Suprapubic skin (tissue), 4 donors: ENCODE measurements around the gene BMPER. TPM values are rescaled to one million over a fixed set of nuclear protein-coding genes. Genes with fewer than 3 reads are reported as not detected.

Experiments
- DNase-seq, 2 donors: peaks; one replicate each; pipeline ENCODE4 v3.0.0-alpha.2; 2019; ENCODE audit warnings: low spot score in 2 of 2
- H3K27ac ChIP-seq: fragments of 200-600 bp; sonication (generic); one replicate; pipeline ENCODE4 v1.5.1; 2019
- H3K27me3 ChIP-seq: fragments of 200-600 bp; sonication (generic); one replicate; pipeline ENCODE4 v1.5.1; 2019
- H3K36me3 ChIP-seq: fragments of 200-600 bp; sonication (generic); one replicate; pipeline ENCODE4 v1.5.1; 2019
- H3K4me1 ChIP-seq: fragments of 200-600 bp; sonication (generic); one replicate; pipeline ENCODE4 v1.5.1; 2019
- H3K4me3 ChIP-seq: fragments of 200-600 bp; sonication (generic); one replicate; pipeline ENCODE4 v1.5.1; 2019; ENCODE audit warnings: mild to moderate bottlenecking
- H3K9me3 ChIP-seq: fragments of 200-600 bp; sonication (generic); one replicate; pipeline ENCODE4 v1.5.1; 2019
- EP300 ChIP-seq: sonication (generic); formaldehyde crosslinking; IDR thresholded peaks from one replicate; pipeline ENCODE4 v1.6.1; 2017; ENCODE audit warnings: antibody characterized with exemption
- POLR2A ChIP-seq, 2 donors: fragments of 450-650 bp; IDR thresholded peaks; one replicate each; pipeline ENCODE4 v1.6.1; 2017; ENCODE audit warnings: antibody characterized with exemption in 2 of 2, mild to moderate bottlenecking in 2 of 2, moderate library complexity in 2 of 2
- POLR2AphosphoS5 ChIP-seq, 3 donors: sonication (generic); formaldehyde crosslinking; IDR thresholded peaks; one replicate each; pipeline ENCODE4 v1.6.1; 2017; ENCODE audit warnings: antibody characterized with exemption in 3 of 3
- WGBS: methylation state at CpG from one replicate; pipeline ENCODE4 v1.1.5; 2018; 5-methylcytosine and 5-hydroxymethylcytosine counted together
- total RNA-seq, 4 donors: library from RNA; depleted of rRNA; stranded (reverse); fragments of >200 nt; gene quantifications; one replicate each; pipeline ENCODE4 v1.1.0, GENCODE V29; 2016
- TF ChIP-seq, protein P1 (sequence below), 2 donors: fragments of 200-600 bp in 1 of 2; fragments of 450-650 bp in 1 of 2; sonication (generic) in 1 of 2; IDR thresholded peaks; one replicate each; pipeline ENCODE4 v1.5.1; 2016 to 2019; ENCODE audit warnings: antibody characterized with exemption in 2 of 2, mild to moderate bottlenecking in 1 of 2, moderate library complexity in 1 of 2

Gene BMPER
- total RNA-seq, 4 donors from 2014 or later: 0.52 to 7.2 (median 1.2) TPM

DNA sequence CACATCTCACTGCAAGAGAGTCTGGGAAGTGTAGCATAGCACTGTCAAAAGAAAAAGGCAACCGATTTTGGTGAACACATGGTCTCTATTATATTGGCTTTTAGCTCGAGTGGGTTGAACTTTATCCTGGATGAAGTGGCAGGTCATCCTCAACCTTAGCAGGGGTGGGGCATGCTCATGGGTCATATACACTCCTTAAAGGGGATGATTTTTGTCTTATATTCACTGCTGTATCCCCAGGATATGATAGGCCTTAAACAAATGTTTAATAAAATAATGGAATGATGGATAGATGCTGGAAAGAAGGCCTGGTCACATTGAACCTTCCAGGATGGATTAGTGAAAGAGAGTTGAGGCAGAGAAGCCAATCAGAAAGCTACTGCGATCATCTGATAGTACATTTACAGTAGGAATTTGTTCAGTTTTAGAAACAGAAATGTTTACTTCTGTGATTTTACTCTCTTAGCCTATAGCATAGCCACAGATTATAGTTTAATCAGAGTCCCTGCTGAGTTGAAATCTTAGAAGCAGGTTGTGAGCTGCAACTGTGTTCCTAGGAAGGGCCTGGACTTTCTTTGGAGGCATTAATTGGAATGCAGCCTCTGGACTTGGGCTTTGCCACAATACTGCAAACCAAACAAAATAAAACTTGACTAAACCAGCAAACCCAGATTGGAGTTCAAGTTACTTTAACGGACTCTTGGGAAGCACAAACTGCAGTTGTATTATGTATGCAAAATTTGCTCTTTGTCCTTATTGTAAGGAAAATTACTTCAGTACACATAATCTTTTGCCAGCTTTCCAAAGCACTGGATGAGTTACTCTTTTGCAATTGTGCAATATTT, 138.3 kb downstream of the BMPER start:
- 76% methylated on average over 4 of the region's 4 CpGs for WGBS
- H3K27ac ChIP-seq: no peak overlapping the region
- no peaks in the 10 kb centered on the region for H3K27me3 ChIP-seq
- H3K4me3 ChIP-seq: no peak overlapping the region
- H3K9me3 ChIP-seq: no peaks in the 10 kb centered on the region
- no peak for DNase-seq
- H3K4me1 ChIP-seq: no peaks in the 10 kb centered on the region
- no peaks in the 10 kb centered on the region for H3K36me3 ChIP-seq
- TF ChIP-seq EP300: no peak
- TF ChIP-seq POLR2A (IDR thresholded peaks at IDR 0.05): no peak
- TF ChIP-seq, protein P1, sequence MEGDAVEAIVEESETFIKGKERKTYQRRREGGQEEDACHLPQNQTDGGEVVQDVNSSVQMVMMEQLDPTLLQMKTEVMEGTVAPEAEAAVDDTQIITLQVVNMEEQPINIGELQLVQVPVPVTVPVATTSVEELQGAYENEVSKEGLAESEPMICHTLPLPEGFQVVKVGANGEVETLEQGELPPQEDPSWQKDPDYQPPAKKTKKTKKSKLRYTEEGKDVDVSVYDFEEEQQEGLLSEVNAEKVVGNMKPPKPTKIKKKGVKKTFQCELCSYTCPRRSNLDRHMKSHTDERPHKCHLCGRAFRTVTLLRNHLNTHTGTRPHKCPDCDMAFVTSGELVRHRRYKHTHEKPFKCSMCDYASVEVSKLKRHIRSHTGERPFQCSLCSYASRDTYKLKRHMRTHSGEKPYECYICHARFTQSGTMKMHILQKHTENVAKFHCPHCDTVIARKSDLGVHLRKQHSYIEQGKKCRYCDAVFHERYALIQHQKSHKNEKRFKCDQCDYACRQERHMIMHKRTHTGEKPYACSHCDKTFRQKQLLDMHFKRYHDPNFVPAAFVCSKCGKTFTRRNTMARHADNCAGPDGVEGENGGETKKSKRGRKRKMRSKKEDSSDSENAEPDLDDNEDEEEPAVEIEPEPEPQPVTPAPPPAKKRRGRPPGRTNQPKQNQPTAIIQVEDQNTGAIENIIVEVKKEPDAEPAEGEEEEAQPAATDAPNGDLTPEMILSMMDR (IDR thresholded peaks at IDR 0.05): no peak
- no peak for TF ChIP-seq POLR2AphosphoS5 (IDR thresholded peaks at IDR 0.05)

DNA sequence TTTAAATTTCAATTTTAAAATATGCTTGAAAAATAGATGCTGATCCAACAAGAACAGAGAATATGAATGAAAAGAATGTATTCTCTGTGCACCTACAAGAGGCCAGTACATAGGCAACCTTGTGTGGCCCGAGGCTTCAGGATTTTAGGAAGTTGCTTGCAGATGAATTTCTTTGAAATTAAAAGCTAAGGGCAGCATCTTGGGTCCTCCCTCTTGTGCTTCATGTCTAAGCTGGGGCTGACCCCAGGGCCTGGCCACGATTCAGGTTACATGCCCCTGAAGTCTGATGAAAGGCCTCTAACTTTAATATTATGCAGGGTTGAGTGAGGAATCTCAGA, 138.9 kb downstream of the BMPER start:
- TF ChIP-seq POLR2AphosphoS5 (IDR thresholded peaks at IDR 0.05): no peak
- no peak for TF ChIP-seq POLR2A (IDR thresholded peaks at IDR 0.05)
- TF ChIP-seq, protein P1 (IDR thresholded peaks at IDR 0.05): no peak
- no peak for TF ChIP-seq EP300
- no peak for DNase-seq
- no peaks in the 10 kb centered on the region for H3K36me3 ChIP-seq
- no peaks in the 10 kb centered on the region for H3K27me3 ChIP-seq
- WGBS: 60% methylated on average over 2 of the region's 2 CpGs
- H3K9me3 ChIP-seq: no peaks in the 10 kb centered on the region
- H3K4me3 ChIP-seq: no peak overlapping the region
- no peak overlapping the region for H3K27ac ChIP-seq
- no peaks in the 10 kb centered on the region for H3K4me1 ChIP-seq

DNA sequence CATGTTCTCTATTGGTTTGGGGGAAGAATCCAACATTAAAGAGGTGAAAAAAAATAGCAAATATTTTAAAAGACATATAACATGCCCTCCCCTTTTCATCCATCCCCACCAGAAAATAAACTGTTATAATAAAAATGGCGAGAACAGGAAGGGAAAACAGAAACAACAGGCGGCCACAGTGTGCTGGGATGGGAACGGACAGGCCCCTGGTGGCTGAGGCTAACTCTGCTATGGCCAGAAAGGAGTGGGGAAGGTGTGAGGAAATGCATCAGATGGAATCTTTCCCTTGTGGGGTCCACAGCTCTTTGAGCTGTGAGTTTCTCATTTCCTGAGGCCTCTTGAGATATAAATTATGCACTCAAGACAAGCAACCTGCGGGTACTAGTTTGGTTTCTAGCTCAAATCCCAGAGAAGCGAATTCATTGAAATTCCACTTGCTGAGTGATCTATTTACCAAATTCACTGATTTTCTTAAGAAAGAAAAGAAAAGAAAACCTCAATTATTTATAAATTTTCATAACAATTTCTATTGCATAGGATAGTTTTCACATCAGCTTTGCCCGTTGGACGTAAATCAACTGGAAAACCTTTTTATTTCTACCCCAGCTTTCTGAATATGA, 139.5 kb downstream of the BMPER start:
- H3K9me3 ChIP-seq: no peaks in the 10 kb centered on the region
- TF ChIP-seq POLR2A (IDR thresholded peaks at IDR 0.05) (no peak), EP300 (no peak), POLR2AphosphoS5 (IDR thresholded peaks at IDR 0.05) (no peak)
- TF ChIP-seq, protein P1 (IDR thresholded peaks at IDR 0.05): no peak
- no peak overlapping the region for H3K27ac ChIP-seq
- no peak overlapping the region for H3K4me3 ChIP-seq
- DNase-seq: no peak
- no peaks in the 10 kb centered on the region for H3K27me3 ChIP-seq
- H3K4me1 ChIP-seq: no peaks in the 10 kb centered on the region
- 92% methylated on average over 7 of the region's 7 CpGs for WGBS
- no peaks in the 10 kb centered on the region for H3K36me3 ChIP-seq

DNA sequence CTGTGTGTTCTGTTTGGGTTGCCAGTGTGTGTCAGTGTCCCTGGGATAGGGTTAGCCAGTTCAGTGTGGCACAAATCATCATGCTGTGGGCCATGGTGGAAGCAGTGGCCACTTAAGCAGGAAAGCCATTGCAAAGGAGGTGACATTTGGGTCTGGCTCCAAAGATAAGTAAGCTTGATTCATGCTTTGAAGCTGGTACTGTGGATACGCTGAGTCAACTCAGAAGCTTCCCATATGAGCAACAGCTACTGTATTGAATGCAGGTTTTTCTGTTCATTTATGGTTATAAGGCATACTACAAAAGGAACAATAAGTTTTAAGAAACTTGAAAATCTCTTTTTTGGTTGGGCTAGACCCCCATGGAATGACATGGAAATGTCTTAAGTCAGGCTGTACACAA, 143.1 kb downstream of the BMPER start:
- 89% methylated on average over 1 of the region's 1 CpG for WGBS
- TF ChIP-seq, protein P1 (IDR thresholded peaks at IDR 0.05): no peak
- TF ChIP-seq POLR2AphosphoS5 (IDR thresholded peaks at IDR 0.05) (no peak), POLR2A (IDR thresholded peaks at IDR 0.05) (no peak), EP300 (no peak)
- no peak overlapping the region for H3K4me3 ChIP-seq

DNA sequence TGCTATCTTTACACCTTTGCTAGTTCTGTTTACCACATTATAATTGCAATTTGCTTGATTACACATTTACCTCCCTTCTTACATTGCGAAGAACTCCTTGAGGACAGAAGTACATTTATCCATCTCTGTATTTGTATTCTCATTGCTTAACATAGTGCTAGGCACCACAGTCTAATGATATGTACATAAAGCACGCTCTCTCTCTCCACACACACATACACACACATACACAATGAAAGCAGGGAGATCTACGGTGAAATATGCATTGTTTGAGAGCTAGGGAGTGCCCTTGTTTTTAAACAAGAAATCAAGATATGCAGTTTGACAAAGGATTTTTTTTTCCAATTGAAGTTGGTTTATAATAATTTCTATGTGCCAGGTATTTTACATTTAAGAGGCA, 148.7 kb downstream of the BMPER start:
- no peak overlapping the region for H3K4me3 ChIP-seq
- no peak overlapping the region for H3K27ac ChIP-seq
- peaks cover under 1% of the 10 kb centered on the region for H3K4me1 ChIP-seq
- 88% methylated on average over 3 of the region's 3 CpGs for WGBS
- no peaks in the 10 kb centered on the region for H3K9me3 ChIP-seq
- H3K36me3 ChIP-seq: no peaks in the 10 kb centered on the region
- H3K27me3 ChIP-seq: no peaks in the 10 kb centered on the region
- TF ChIP-seq, protein P1 (IDR thresholded peaks at IDR 0.05): no peak
- TF ChIP-seq EP300 (no peak), POLR2AphosphoS5 (IDR thresholded peaks at IDR 0.05) (no peak), POLR2A (IDR thresholded peaks at IDR 0.05) (no peak)
- DNase-seq: no peak

More for the DNA sequence above, 143.1 kb downstream of the BMPER start:
- Histone ChIP-seq H3K36me3 (no peaks in the 10 kb centered on the region), H3K9me3 (no peaks in the 10 kb centered on the region), H3K4me1 (no peaks in the 10 kb centered on the region), H3K27me3 (no peaks in the 10 kb centered on the region), H3K27ac (no peak overlapping the region)
- no peak for DNase-seq
